Colon (tissue), 2 donors: ENCODE data around the gene GPR155.
"Not testable (repeated sequence)": the region's sequence is repeated elsewhere in the genome, so short reads cannot be mapped to it uniquely, and the experiment has no call there.

Experiments used
- FAIRE-seq: peaks from 2 replicates; lab custom pipeline; 2012; peaks lifted over from hg19 to GRCh38; lab: Jason Lieb, UNC
- donor health status: control.
- donor health status: control.

The GPR155 gene

DNA sequence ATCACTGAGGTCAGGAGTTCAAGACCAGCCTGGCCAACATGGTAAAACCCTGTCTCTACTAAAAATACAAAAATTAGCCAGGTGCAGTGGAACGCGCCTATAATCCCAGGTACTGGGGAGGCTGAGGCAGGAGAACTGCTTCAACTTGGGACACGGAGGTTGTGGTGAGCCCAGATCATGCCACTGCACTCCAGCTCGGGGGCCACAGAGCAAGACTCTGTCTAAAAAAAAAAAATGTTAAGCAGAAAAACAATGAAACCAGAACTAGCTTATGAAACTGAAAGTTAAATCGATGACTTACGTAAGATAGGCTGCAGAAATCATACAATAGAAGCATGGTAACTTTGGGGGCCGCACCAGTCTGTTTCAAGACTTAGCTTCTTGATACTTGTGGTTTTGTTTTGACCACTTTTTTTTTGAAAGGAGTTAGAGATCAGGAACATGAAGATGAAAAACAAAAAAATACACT, 6.2 kb upstream of the GPR155 start:
- FAIRE-seq: peak; percentile 61

DNA sequence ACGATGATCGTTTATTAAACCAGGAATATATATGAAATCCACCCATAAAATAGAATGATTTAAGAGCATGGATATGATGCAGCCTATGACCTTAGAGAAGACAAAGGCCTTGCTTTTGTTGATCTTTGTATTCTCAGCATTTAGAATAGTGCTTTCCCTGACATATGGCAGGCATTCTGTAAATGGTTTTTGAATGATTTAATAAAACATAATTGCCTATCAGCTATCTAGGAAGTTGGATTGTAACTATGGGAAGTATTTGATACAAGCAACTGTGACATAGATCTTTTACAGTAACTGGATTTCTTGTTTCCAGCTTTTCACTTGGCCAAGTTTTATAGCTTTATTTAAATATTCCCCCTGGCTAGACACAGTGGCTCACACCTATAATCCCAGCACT, 5.1 kb upstream of the GPR155 start:
- FAIRE-seq: peak; percentile 41

DNA sequence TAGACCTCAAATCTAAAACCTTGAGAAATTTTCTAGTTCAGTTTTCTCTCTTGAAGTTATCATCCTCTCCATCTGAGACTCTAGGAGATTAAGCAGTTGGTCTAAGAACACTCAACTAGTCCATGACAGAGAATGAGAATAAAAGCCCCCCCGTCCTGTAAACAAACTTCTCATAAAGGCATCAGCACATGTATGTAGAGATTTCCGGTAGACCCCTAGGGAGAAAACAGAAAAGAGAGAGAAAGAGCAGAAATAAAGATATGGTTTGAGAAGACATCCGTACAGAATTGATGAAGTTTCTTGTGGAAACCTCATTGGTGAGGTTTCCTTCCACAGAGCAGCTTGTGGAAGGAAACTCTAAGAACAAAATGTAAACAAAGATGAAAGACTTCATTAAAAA, 3.2 kb upstream of the GPR155 start:
- no peak for FAIRE-seq

DNA sequence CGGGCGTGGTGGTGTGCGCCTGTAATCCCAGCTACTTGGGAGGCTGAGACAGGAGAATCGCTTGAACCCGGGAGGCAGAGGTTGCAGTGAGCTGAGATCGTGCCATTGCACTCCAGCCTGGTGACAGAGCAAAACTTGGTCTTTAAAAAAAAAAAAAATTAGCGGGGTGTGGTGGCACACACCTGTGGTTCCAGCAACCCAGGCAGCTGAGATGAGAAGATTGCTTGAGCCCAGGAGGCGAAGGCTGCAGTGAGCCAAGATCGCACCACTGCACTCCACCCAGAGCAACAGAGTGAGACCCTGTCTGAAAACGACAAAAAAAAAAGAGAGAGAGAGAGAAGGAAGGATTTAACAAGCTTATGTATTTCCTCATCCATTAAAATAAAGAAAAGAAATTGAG, 2.7 kb upstream of the GPR155 start:
- not testable (repeated sequence) for FAIRE-seq

DNA sequence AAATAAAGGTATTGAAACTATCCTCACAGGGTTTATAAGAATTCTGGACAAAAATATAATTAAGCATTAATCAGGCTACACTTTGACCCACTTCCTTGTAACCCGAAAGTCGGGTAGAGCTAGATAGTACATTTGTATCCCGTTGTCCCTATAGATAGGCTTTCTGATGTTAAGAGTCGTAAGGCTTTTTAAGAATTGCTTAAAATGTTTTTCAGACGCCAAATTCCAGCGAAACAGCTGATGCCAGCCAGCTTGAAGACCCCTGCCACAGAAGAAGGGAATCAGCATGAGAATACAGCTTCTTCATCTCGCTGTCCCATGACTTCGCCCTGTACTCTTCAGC, 962 bp upstream of the GPR155 start:
- no peak for FAIRE-seq

DNA sequence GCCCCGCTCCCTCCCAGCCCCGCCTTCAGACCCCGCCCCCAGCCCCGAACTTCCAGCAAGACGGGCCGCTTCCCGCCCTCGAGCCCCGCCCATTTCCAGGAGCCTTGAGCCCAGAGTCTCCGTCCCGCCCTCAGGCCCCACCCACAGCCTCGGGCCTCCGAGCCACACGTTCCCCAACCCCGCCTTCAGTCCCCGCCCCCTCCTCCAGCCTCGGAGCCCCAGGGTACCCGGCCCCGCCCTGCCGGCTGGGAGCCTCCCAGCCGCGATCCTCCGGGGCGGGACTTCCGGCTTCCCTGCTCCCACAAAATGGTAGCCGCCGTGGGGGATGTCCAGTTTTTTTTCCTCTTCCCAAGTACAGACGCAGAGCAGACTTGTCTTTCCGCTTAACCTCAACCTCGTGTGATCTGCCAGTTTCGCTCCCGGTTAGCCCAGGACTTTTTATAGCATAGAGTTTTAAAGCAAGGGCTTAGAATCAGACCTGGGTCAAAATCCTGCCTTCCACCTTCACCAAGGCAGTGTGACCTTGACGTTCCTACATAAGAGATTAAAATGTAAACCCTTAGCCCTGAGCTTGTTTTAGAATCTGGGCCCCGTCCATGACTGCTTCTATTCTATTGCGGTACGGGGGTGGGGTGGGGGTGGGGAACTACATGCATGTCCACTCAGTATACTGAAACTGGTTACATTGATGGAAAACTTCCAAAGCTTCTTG, 435 bp upstream of the GPR155 start:
- no peak for FAIRE-seq

DNA sequence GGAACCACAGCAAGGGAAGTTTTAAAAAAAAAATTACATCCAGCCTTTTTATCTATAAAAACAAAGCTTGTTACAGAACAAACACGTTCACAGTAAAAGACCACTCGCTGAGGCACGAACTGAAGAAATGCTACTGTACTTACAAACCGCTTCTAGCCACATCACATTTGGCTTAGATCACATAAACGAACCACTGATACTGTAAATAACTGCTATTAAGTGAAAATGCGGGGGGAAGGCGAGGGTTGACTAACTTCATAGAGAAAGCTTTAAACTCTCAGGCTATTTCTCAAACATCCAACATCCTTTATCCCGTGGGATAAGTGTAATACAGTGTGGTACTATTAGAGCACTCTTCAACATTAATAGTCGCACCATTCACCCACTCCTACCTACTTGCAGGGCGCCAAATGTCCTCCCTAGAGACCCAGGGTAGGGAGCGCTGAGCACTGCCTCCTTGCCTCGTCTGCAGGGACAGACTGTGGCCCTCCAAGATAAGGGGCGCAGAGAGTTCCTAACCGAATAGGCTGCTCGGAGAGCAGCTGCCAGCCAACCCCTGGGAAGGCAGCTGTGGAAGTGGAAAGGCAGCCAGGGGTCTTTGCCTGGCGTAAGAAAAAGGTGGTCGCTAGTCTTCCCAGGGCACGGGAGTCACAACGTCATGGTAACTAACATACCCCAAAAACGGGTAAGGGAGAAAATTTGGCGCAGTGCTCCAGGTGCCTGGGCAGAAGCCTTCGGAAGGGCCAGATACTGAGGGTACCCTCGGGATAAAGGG, 854 bp downstream of the GPR155 start:
- FAIRE-seq: no peak

DNA sequence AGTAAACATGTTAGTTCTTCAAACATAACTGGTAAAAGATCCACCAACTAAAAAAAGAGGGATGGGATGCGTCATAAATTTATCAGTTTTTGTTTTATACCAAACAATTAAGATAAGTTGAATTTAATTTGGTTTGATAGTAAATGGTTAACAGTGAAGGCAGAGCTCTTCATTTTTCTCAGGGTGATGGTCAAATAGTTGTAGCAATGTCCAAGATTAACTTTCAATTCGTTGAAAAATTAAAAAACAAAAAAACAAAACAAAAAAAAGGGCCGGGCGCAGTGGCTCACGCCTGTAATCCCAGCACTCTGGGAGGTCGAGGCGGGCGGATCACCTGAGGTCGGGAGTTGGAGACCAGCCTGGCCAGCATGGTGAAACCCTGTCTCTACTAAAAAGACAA, 1.8 kb downstream of the GPR155 start:
- FAIRE-seq: not testable (repeated sequence)

DNA sequence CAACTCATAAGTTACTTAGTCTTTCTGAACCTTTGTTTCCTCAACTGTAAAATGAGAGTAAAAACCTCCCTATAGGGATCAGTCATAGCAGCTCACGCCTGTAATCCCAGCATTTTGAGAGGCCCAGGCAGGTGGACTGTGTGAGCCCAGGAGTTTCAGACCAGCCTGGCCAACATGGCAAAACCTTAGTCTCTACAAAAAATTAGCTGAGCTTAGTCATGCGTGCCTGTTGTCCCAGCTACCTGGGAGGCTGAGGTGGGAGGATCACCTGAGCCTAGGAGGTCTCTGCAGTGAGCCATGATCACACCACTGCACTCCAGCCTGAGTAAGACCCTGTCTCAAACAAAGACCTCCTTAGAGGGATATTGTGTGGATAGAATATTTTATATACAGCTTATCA, 2.3 kb downstream of the GPR155 start:
- FAIRE-seq: no peak

DNA sequence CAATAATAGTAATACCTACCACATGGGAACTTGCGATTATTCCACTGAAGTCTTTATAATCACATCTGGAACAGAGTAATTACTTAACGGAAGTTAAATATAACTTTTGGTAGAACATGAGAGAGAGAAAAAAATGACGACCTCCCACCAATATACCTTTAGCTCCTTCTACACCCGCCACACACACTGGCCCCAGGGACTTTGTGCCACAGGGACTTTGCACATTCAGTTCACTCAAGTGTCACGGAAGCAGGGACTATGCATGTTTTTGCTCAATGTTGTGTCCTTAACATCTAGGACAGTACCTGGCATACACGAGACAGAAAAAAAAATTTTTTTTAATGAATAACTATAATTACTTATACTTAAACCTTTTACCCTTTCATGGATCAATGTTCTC, 4.0 kb downstream of the GPR155 start:
- no peak for FAIRE-seq

DNA sequence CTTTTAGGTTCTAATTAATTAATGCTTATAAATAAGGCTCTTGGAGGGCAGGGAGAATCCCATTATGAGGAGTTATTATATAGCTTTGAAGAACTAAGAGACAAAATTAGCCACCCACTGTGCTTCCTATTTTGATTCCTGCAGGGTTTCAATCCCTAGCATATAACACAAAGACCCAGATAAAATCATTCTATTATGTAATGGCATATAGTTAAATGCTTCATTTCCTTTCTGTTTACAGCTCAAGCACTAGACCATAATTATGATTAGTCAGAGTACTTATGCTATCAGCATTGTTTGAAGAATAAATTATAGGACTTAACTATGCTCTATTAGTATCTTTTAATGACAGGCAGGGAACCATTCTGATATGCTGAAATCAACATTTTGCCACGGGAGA, 9.1 kb downstream of the GPR155 start:
- FAIRE-seq: no peak

DNA sequence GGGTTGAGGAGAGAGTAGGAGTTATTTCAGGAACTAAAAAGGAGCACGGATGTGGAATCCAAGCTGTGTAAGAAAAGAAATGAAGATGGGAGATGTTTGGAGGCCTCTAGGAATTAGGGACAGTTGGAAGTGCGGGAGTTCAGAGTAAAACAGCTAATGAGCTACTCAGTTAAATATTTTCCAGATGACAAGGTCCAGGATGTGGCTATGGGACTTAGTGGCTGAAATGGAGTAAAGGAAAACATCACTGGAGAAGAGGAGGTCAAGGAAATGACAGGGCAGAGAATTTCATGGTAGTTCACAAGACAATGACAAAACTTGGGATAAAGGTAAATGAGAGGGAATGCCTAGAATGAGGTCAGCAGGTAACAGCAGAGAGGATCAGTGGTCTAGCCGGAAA, 13.0 kb downstream of the GPR155 start:
- no peak for FAIRE-seq

DNA sequence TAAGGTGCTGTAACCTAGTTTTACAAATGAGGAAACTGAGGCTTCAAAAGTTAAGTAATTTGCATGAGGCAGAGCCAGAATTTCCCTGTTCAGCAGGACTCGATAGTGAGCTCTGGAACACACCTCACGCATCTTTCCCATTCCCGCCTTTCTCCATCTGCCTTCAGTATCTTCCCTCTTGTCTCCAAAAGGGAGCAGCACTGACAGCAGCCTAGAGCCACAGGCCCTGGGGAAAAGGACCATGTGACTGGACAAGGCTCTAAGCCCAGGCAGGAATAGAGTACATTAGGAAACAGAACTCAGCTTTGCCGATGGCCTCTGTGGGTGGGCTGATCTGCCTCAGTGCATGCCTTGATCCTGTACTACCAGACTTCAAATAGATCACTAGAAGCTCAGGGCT, 21.5 kb downstream of the GPR155 start:
- no peak for FAIRE-seq

DNA sequence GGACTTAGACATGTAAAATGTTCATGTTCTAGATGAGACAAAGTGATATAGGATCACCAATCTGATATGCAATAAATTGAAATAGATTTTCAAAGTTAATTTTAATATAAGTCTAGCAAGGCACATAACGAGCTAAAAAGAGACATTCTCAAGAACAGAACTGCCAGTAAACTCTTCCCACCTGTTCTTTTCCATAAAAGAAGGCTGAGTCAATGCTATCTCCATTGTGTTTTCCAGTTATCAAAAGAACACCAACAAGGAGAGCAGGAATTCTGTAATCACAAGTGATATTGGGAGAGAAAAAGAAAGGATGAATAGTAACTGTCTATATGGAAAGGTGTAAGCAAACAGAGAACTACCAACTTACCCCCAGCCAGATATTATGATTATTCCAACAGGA, 25.6 kb downstream of the GPR155 start:
- no peak for FAIRE-seq

DNA sequence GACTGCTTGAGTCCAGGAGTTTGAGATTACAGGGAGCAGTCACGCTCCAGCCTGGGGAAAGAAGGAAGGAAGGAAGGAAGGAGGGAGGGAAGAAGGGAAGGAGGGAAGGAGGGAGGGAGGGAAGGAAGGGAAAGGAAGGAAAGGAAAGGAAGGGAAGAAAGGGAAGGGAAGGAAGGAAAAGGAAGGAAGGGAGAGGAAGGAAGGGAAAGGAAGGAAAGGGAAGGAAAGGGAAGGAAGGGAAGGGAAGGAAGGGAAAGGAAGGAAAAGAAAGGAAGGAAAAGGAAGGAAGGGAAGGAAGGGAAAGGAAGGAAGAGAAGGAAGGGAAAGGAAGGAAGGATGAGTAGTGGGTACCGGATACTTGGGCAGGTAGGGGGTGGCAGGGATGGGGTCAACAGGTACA, 32.3 kb downstream of the GPR155 start:
- FAIRE-seq: no peak

DNA sequence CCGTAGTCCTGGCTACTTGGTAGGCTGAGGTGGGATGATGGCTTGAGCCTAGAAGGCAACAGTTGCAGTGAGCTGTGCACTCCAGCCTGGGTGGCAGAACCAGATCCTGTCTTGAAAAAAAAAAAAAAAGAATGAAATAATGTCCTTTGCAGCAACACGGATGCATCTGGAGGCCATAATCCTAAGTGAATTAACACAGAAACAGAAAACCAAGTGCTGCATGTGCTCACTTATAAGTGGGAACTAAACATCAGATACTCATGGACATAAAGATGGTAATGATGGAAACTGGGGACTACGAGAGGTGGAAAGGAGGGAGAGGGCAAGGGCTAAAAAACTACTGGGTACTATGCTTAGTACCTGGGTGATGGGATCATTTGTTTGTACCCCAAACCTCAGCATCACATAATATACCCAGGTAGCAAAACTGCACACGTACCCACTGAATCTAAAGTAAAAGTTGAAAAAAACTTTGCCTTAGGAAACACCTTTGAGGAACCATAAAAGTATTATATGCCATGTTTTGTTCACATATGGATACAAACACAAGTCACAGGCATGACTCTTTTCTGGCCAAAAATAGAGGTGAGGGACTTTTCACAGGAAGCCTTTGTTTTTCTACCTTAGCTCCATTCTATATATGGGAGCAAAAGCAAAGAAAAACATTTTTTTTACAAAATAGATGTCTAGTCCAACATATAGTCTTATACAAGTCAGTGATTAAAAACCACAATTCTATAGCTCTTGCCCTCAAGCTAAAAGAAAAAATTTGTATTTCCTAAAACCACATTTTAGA, 36.6 kb downstream of the GPR155 start:
- FAIRE-seq: no peak

DNA sequence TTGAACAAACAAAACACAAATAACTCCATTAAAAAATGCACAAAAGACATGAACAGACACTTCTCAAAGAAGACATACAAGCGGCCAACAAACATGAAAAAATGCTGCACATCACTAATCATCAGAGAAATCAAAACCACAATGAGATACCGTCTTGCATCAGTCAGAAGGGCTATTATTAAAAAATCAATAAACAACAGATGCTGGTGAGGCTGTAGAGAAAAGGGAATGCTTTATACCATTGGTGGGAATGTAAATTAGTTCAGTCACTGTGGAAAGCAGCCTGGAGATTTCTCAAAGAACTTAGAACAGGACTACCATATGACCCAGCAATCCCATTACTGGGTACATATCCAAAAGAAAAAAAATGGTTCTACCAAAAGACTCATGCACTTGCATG, 37.8 kb downstream of the GPR155 start:
- FAIRE-seq: no peak

DNA sequence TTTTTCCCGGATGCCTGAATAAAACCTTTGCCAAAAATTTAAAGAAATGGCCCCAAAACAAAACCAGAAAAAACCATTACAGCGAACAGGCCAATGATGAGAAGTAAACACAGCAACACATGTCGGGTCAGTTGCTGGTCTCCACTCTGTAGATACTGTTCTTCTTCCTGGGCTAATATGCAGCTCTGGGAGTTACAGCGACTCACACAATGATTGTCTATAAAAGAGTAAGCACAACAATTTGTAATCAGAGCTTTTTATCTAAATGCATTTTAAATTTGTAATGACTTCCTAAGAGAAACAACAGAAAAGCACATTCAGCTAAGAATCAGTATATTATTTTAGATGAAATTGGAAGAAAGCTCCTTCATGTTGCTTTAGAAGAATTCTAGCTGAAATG, 40.3 kb downstream of the GPR155 start:
- no peak for FAIRE-seq

DNA sequence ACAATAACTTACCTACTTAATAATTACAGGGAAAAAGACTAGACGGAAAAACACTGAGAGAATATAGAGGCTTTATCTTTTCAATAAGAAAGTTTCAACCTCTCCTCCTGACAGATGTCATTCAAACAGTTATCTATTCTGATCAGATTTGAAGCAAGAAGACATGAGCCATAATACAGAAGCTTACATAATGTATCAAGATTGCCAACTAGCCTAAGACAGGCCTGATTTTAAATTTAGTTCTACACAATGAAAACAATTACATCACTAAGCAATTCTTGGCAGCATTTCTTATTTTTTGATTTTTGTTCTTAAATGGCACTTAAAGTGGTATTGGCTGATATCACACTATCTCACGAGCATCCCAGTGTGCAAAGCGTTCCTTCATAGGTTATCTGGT, 41.6 kb downstream of the GPR155 start:
- FAIRE-seq: no peak

DNA sequence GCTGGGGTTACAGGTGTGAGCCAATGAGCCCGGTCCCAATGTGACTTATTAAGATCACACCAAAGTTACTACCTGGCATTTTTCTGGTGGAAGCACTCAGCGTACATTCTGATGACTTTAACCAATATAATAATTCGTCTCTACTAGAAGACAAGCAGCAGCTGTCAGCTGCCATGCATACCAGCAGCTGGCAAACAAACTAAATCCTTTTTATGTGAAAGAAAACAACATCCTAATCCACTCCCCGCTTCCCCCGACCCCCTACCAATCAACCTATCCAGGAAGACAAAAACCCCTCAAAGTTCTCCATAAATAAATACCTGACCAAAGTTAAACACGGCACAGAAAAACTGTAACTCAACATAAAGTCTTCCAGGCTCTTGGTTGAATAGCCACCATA, 42.1 kb downstream of the GPR155 start:
- no peak for FAIRE-seq

DNA sequence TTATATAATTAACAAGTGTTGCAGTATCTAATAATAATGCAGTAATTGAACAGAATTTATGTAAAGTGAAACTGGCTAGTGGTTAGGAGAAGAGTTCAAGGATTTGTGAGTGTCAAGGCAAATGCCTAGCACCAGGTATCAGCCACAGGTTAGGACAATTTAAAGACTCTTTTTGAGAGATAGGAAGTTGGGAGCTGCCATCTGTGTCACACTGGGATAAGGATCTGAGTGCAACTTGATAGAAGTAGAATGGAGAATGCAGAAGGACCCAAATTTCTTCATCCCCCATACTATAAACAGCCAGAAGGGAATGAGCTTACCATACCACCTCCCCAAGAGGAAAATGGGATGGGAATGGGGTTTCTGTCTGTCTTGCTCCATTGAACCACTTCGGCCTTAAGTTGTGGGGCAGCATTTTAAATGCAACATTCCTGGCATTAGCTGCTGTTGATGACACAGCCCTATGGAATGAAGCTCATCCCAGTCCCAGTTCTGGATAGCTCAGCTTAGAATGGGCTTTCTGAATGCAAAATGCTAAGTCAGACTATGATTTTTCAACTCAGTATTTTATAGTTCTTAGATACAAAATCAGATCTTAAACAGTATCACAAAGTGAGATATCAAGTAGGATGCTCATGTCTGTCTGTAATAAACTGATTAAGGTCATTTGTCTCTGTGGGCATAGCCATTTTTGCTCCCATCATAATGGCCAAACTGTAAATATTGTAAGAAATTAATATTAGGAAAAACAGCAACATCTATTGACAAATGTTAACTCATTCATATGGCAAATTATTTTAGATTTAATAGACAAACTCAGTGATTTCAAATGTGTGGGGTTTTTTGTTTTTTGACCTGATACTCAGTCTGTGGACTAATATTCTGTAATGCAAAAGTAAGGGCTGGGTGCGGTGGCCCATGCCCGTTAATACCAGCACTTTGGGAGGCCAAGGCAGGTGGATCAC, 44.0 kb downstream of the GPR155 start:
- FAIRE-seq: no peak

DNA sequence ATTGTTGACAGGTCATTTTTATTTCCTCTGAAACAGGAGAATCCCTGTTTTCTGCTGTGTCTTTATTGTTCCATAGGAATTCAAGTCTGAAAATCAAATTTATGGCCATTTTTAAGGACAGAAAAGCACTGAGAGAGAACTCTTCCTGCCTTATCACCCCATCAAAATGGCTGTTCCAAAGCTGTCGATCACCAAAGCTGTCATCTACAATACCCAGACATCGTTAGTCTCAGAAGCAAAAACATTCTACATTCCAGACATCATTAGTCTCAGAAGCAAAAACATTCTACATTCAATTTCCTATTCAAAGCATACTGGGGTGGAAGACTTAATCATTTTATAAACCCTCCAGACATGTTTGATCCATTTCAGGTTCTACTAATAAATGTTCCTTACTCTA, 46.9 kb downstream of the GPR155 start:
- no peak for FAIRE-seq
